ENCODE results near the gene ZNF729. TPM values are rescaled to one million over a fixed set of nuclear protein-coding genes. Genes with fewer than 3 reads are reported as not detected.
A peak's percentile ranks its signal among the peaks of the same experiment; 100 is the strongest.
"Not testable (repeated sequence)": the region's sequence is repeated elsewhere in the genome, so short reads cannot be mapped to it uniquely, and the experiment has no call there.

Gene ZNF729
- polyA plus RNA-seq (2013, experiment 1 of 2; ENCODE audit: insufficient read length): not detected
- not detected for polyA plus RNA-seq (2013, experiment 2 of 2; ENCODE audit: insufficient read length)

GRCh38 chr19:22286151-22286810, at the start of gene ZNF729:
ZNF729 (plus strand) TSS chr19:22286441; CDS start chr19:22286526, 85 bp downstream.
- DNase-seq: no peak

DNA sequence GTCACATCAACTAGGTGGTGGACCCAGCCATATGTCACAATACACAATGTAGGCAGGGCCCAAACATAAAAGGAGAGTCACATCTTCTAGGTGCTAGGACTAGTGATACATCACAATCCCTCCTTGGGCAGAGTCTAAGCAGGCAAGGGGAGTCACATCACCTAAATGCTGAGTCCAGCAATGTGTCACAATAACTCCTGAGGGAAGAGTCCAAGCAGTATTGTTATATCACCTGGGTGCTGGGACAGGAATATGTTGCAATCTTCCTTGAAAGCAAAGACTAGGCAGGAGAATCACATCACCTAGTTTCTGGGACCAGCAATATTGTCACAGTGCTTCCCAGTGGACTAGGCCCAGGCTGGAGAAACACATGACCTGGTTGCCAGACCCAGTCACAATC, 29.4 kb upstream of the ZNF729 start:
- DNase-seq: no peak

DNA sequence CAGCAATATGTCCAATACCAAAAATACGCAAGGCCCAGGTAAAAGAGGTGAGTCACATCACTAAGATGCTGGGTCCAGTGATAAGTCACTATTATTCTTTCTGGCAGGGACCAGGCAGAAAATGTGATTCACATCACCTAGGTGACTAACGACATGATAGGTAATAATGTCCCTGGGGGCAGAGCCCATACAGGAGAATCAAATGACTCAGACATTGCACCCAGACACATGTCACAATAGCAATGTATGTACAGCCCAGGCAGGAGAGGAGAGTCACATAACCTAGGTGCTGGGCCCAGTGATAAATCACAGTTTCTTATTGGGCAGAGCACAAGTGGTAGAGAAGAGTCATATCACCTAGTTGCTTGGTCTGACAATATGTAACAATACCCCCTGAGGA, 28.9 kb upstream of the ZNF729 start:
- DNase-seq: no peak

GRCh38 chr19:22257916-22258315, 28.3 kb upstream of the ZNF729 start:
- no peak for DNase-seq

DNA sequence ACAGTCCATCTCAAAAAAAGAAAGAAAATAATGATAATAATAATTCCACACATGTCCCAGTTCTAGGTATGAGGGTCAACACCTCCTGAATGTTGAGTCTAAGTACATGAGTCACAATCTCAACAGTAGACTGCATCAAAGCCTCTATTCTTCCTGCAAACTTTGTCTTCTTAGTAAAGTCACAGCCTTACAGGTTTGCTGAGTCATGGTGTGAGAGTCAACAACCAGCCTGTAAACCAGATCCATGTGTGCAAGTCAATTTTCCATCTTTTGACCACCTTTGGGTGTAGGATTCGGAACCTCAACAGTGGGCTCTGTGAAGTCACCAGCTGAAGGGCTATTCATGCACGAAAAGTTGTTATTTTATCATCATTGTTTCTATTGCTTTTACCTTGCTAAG, 25.7 kb upstream of the ZNF729 start:
- DNase-seq: no peak

- no peak for DNase-seq
Measured at GRCh38 chr19:22261596-22261995, 24.6 kb upstream of the ZNF729 start.

DNA sequence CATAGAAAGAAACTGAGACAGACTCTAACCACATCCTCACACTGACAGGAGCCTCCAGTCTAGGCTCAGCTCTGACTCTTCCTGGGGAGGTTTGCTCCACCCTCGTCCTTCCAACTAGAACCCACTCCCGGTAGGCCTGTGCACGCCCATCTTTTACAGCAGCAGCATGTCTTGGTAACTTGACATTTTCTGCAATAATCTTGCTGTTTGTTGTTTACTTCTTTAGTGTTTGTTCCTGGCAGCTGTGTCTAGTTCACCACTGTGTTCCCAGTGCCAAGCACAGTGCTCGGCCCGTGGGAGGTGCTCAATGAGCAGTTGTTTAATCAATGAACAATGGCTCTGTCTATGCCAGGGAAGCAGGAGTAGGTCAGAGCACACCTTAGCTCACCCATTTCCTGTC, 23.1 kb upstream of the ZNF729 start:
- no peak for DNase-seq

DNA sequence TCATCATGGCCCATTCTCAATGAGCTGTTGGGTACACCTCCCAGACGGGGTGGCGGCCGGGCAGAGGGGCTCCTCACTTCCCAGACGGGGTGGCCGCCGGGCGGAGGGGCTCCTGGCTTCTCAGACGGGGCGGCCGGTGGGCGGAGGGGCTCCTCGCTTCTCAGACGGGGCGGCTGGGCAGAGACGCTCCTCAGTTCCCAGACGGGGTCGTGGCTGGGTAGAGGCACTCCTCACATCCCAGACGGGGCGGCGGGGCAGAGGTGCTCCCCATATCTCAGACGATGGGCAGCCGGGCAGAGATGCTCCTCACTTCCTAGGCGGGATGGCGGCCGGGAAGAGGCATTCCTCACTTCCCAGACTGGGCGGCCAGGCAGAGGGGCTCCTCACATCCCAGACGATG, 35.3 kb downstream of the ZNF729 start:
- DNase-seq: not testable (repeated sequence)

DNA sequence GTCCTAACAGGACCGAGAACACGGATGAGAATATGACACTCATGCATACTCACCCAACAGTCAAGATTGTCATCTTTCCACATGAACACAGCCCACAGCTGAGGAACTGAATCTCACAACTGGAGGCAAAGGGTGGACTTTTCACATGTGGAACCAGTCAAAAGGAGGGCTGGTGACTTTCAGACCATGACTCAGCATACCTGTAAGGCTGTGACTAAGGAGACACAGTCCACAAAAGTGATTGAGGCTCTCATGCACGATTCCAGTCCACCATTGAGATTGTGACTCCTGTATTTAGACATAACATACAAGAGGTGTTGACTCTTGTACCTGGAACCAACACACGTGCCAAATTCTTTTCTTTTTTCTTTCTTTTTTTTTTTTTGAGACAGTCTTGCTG, 40.0 kb downstream of the ZNF729 start:
- no peak for DNase-seq

DNA sequence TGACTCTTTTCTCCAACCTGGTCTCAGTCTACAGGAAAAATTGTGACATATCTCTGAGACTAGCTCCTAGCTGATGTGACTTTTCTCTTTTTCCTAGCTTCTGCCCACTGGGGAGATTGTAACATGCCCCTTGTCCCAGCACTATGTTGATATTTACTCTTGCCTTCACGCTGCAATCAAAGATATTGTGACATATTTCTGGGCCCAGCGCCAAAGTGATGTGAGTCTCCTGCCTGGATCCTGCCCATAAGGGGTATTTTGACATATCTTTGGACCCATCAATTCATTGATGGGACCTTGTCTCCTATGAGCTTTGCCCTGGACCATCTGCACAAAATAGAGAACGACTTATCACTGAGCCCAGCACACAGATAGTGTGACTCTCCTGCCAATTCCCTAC, 41.1 kb downstream of the ZNF729 start:
- DNase-seq: no peak

- no peak for DNase-seq
Measured at GRCh38 chr19:22331521-22331920, 45.3 kb downstream of the ZNF729 start.

DNA sequence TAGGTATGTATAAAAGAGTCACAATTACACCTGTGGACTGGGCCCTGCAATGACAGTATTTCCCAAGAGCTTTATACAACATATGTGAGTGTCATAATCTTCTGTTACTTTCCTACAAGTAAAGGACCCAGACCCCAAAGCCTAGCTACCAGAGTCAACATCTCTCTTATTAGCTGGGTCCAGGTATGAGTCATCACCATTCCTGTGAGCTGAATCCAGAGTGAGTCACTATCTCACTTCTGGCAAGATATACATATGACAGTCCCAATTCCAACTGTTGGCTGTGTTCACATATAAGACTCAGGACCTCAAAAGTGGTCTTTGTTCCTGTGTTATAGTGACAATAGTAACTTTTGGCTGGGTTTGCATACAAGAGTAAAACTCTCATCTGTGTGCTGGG, 46.7 kb downstream of the ZNF729 start:
- peak; percentile 13 for DNase-seq

DNA sequence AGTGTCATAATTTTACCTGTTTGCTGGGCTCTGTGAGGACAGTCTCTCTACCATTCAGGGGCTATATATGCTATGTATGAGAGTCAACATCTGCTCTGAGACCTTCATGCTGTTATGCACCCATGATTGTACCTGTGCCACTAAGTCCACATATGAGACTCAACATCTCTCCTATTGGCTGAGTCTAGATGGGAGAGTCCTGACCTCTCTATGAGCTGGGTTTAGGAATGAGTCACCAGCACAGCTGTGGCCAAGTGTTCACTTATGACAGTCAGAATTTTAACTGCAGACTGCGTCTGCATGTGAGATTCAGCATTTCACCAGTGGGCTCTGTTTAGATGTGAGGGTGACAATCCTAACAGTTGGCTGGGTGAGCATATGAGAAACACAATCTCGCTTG, 49.5 kb downstream of the ZNF729 start:
- no peak for DNase-seq

DNA sequence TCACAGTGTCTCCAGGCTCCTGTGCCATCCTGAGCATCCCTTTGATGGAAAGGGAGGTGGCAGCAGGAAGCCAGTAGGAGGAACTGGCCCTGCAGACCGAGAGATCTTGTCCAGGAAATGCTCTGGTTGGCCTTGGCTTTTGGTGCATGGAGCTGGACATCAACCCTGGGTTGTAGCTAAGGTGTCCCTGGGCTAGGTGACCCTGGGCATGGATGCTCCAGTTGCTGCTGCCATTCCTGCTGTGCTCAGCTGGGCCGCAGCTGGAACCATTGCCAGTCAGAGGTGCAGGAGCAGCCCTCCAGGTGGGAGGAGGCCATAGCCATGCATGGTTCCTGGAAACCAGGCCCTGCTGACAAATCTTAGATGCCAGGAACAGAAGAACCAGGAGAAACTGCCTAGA, 68.4 kb downstream of the ZNF729 start:
- DNase-seq: no peak
